Vagina (tissue), 2 donors: ENCODE results near the gene KCTD11.

ENCODE experiments used
- POLR2A ChIP-seq, 2 donors: fragments of 450-650 bp; IDR thresholded peaks; one replicate each; pipeline ENCODE4 v1.6.1; 2017; ENCODE audit warnings: antibody characterized with exemption in 2 of 2, mild to moderate bottlenecking in 2 of 2, moderate library complexity in 2 of 2
- TF ChIP-seq, protein P1 (sequence below), 3 experiments: fragments of 450-650 bp in 2 of 3; fragments of 200-600 bp in 1 of 3; sonication (generic) in 1 of 3; IDR thresholded peaks; one replicate each; pipeline ENCODE4 v1.5.1; 2017 to 2019; ENCODE audit warnings: antibody characterized with exemption in 3 of 3, mild to moderate bottlenecking in 2 of 3, moderate library complexity in 2 of 3

DNA sequence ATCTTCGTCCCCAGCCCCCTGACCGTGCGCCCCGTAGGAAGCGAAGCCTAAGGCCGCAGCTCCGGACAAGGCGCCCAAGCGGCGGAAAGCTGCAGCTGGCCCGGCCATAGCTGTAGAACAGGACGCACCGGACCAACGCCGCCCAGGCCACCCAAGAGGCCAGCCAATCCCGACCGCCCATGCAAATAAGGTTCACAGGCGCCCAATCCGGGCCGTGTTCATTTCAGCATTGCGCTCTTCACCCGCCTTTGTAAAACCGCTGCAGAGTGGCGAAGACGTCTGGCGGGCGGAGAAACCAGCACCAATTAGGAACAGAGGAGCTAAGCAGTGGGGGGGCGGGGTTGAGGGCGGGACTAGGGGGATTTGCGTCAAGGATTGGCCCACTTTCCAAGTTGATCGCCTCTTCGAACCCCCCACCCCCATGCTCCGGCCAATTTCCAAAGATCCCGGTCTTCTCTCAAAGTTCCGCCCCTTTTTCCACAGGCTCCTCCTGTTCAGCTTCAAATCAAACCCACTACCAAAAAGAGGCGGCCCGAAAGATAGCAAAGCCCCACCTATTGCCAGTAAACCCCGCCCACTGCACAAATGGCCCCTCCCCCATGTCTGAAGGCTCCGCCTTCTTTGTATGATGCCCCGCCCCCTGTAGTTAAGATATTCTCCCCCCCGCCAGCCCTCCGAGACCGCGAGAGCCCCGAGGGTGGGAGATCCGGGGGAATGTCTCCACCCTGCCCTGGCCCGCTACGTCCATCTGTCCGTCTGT, 52.2 kb downstream of the KCTD11 start, which contains the start of gene TMEM256:
- TF ChIP-seq, protein P1, sequence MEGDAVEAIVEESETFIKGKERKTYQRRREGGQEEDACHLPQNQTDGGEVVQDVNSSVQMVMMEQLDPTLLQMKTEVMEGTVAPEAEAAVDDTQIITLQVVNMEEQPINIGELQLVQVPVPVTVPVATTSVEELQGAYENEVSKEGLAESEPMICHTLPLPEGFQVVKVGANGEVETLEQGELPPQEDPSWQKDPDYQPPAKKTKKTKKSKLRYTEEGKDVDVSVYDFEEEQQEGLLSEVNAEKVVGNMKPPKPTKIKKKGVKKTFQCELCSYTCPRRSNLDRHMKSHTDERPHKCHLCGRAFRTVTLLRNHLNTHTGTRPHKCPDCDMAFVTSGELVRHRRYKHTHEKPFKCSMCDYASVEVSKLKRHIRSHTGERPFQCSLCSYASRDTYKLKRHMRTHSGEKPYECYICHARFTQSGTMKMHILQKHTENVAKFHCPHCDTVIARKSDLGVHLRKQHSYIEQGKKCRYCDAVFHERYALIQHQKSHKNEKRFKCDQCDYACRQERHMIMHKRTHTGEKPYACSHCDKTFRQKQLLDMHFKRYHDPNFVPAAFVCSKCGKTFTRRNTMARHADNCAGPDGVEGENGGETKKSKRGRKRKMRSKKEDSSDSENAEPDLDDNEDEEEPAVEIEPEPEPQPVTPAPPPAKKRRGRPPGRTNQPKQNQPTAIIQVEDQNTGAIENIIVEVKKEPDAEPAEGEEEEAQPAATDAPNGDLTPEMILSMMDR (IDR thresholded peaks at IDR 0.05): no peak
- peak; percentile 73 to 97 for TF ChIP-seq POLR2A (IDR thresholded peaks at IDR 0.05)
